Glutamatergic neuron (in vitro differentiated cells): ENCODE measurements around the gene PKP4. TPM values are rescaled to one million over a fixed set of nuclear protein-coding genes. Genes with fewer than 3 reads are reported as not detected.

Source experiments
- DNase-seq: peaks from one replicate; pipeline ENCODE4 v3.0.0; 2022
- H3K27ac Mint-ChIP-seq: one replicate; pipeline ENCODE4 v1.8.0; 2020; ENCODE audit warnings: mild to moderate bottlenecking, mixed read lengths, inconsistent platforms; ENCODE audit not compliant: unreplicated experiment
- H3K27me3 Mint-ChIP-seq: one replicate; pipeline ENCODE4 v1.8.0; 2020; ENCODE audit warnings: mild to moderate bottlenecking, moderate library complexity, mixed read lengths, inconsistent platforms; ENCODE audit not compliant: unreplicated experiment
- H3K36me3 Mint-ChIP-seq: one replicate; pipeline ENCODE4 v1.8.0; 2020; ENCODE audit warnings: mild to moderate bottlenecking, mixed read lengths, inconsistent platforms; ENCODE audit not compliant: unreplicated experiment
- H3K4me1 Mint-ChIP-seq: one replicate; pipeline ENCODE4 v1.8.0; 2020; ENCODE audit warnings: mild to moderate bottlenecking, low read depth, mixed read lengths, inconsistent platforms; ENCODE audit not compliant: unreplicated experiment
- H3K4me3 Mint-ChIP-seq: one replicate; pipeline ENCODE4 v1.8.0; 2020; ENCODE audit warnings: mild to moderate bottlenecking, mixed read lengths, inconsistent platforms; ENCODE audit not compliant: unreplicated experiment
- H3K9me3 Mint-ChIP-seq: one replicate; pipeline ENCODE4 v1.8.0; 2020; ENCODE audit warnings: mild to moderate bottlenecking, moderate library complexity, mixed read lengths, inconsistent platforms; ENCODE audit not compliant: unreplicated experiment
- total RNA-seq: library from RNA; stranded (reverse); fragmentation: NEBNext Ultra II Directional; extraction: Animal tissue kit (Norgen Biotek cat#: 25700); gene quantifications from one replicate; pipeline ENCODE4 v1.2.1, GENCODE V29; 2021; ENCODE audit not compliant: unreplicated experiment
- TF ChIP-seq, protein P1 (sequence below): fragments of 200-600 bp; sonication (generic); IDR thresholded peaks from one replicate; pipeline ENCODE4 v1.5.0; 2021; ENCODE audit not compliant: partially characterized antibody, unreplicated experiment

The PKP4 gene
- total RNA-seq, 1 donor from 2014 or later, result 25.0 TPM

DNA sequence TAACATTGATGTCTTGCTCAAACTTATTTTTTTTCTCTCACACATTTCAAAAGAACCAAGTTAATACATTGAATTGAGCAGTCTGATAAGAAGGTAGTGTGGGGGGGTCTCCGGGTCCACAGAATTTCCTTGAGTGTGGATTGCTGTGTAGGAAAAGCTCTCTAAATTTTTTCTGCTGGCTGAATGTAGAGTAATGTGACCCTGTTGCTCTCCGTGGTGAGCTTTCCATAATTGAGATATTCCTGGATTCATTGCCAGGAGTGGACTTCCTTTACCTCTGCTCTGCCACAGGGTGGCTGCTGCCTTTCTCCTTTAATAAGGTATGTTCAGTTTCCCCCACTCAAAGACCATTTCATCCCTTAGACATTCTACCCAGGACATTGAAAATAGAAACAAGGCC is 50.9 kb downstream of the PKP4 start:
- Mint-ChIP-seq H3K27ac (no peak overlapping the region), H3K36me3 (no peaks in the 10 kb centered on the region), H3K27me3 (no peaks in the 10 kb centered on the region), H3K9me3 (no peaks in the 10 kb centered on the region), H3K4me3 (no peak overlapping the region), H3K4me1 (peaks cover 7% of the 10 kb centered on the region)
- no peak for DNase-seq
- TF ChIP-seq, protein P1, sequence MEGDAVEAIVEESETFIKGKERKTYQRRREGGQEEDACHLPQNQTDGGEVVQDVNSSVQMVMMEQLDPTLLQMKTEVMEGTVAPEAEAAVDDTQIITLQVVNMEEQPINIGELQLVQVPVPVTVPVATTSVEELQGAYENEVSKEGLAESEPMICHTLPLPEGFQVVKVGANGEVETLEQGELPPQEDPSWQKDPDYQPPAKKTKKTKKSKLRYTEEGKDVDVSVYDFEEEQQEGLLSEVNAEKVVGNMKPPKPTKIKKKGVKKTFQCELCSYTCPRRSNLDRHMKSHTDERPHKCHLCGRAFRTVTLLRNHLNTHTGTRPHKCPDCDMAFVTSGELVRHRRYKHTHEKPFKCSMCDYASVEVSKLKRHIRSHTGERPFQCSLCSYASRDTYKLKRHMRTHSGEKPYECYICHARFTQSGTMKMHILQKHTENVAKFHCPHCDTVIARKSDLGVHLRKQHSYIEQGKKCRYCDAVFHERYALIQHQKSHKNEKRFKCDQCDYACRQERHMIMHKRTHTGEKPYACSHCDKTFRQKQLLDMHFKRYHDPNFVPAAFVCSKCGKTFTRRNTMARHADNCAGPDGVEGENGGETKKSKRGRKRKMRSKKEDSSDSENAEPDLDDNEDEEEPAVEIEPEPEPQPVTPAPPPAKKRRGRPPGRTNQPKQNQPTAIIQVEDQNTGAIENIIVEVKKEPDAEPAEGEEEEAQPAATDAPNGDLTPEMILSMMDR, result no peak

DNA sequence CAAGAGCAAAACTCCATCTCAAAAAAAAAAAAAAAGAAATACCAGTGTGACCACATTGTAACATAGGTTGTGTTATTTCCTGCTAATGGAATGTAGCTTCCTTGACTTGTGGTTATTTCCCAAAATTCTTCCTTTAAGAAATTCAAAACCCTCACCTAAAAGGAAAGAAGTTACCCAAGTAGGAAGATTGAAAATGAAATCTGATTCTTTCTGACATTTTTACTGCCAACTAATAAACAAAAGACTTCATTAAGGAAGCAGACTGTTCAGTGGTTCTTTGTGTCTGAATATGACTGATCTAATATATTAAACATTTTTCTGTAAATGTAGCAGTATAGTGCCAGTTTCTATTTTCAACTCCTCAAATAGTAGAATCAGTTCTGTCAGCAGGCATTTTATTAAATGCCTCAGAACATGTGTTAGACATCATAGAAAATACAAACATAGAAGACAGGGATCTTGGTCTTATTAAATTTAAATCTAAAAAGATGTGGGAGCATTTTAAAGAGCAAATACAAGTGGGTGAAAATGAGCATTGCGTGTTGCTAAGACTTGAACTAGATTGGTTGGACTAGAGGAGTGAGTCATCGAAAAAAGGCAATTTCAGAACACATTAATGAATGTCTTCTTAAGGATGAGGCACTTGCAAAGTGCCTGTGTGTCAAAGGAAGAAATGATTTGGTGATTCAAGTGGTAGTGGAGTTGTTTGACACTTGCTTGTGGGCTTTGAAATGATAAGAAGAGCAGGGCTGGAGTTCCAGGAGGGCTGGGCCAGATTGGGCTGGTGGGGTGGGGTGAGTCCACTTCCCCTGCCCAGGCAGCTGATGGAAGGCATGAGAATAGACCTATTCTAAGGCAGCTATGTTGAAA is 53.4 kb downstream of the PKP4 start:
- no peak for DNase-seq
- Mint-ChIP-seq H3K4me3 (no peak overlapping the region), H3K9me3 (no peaks in the 10 kb centered on the region), H3K4me1 (peaks cover 8% of the 10 kb centered on the region), H3K27me3 (peaks cover 2% of the 10 kb centered on the region), H3K27ac (no peak overlapping the region), H3K36me3 (no peaks in the 10 kb centered on the region)
- TF ChIP-seq, protein P1, result no peak

DNA sequence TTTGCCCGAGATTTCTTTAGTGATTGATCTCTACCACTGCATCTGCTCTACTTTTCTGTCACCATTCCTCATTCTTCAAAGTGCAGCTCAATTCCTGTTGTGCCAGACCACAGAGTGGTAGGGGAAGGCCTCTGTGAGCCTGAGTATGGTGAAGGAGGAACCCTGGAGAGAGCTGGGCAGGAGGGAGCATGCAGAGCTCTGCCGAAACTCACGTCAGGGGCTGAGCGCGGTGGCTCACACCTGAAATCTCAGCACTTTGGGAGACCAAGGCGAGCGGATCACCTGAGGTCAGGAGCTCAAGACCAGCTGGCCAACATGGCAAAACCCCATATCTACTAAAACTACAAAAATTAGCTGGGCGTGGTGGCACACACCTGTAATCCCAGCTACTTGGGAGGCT is 54.1 kb downstream of the PKP4 start:
- DNase-seq, result no peak
- Mint-ChIP-seq H3K27me3 (peaks cover 2% of the 10 kb centered on the region), H3K4me3 (no peak overlapping the region), H3K27ac (no peak overlapping the region), H3K9me3 (no peaks in the 10 kb centered on the region), H3K36me3 (no peaks in the 10 kb centered on the region), H3K4me1 (peaks cover 4% of the 10 kb centered on the region)
- TF ChIP-seq, protein P1, result no peak

DNA sequence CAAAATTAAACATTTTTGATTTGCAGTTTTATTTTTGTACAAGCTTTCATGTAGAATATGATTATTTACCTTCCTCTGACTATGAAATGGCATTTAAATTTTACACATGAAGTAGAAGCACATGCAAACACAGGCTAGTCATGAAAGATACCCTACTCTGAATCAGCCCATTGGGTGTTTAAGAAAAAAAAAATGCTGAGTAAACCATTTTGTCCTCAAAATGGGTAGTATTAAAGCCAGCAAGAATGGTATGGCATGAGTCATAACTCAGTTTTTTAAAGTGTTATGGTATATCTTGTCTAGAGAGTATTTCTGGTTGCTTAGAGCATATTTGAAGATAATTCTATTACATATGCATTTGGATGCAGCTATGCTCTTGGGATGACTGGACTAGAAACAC is 55.0 kb downstream of the PKP4 start:
- no peak for DNase-seq
- peaks cover 4% of the 10 kb centered on the region for H3K4me1 Mint-ChIP-seq
- H3K9me3 Mint-ChIP-seq, result no peaks in the 10 kb centered on the region
- H3K36me3 Mint-ChIP-seq, result no peaks in the 10 kb centered on the region
- no peak overlapping the region for H3K4me3 Mint-ChIP-seq
- no peak overlapping the region for H3K27ac Mint-ChIP-seq
- H3K27me3 Mint-ChIP-seq, result peaks cover 2% of the 10 kb centered on the region
- TF ChIP-seq, protein P1, result no peak

DNA sequence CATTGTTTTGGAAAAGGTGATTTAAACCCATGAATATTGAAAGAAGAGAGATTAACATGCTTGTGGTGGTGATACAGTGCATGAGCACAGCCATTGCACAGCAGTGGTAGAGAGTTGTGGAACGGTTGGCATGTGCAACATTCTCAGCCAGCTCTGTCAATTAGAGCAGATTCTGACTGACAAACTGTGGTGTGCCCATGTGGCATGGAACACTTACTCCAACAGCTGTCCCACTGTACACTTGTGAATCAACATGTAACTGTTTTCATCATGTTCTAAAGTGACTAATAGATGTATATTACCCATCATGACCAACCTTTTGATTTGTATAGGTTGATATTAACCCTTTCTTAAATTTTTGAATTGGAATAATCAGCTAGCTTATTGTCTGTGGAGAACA is 55.6 kb downstream of the PKP4 start:
- Mint-ChIP-seq H3K4me1 (peaks cover 4% of the 10 kb centered on the region), H3K27ac (no peak overlapping the region), H3K9me3 (no peaks in the 10 kb centered on the region), H3K4me3 (no peak overlapping the region), H3K36me3 (no peaks in the 10 kb centered on the region), H3K27me3 (peaks cover 2% of the 10 kb centered on the region)
- DNase-seq, result no peak
- TF ChIP-seq, protein P1, result no peak
